CD8-positive, alpha-beta memory T cell (primary cell): Measurements from ENCODE around the gene CES4A. TPM values are rescaled to one million over a fixed set of nuclear protein-coding genes. Genes with fewer than 3 reads are reported as not detected.
"Not testable (repeated sequence)": the region's sequence is repeated elsewhere in the genome, so short reads cannot be mapped to it uniquely, and the experiment has no call there.

Experiments
- CTCF ChIA-PET: fragments of 350-600 bp; sonication (Branson Sonifier 250); formaldehyde crosslinking; loops from one replicate; lab custom pipeline; 2021; ENCODE audit warnings: antibody characterized with exemption; lab: Charles Lee
- POLR2A ChIA-PET: fragments of 350-600 bp; sonication (Branson Sonifier 250); formaldehyde crosslinking; loops from one replicate; lab custom pipeline; 2021; ENCODE audit warnings: antibody characterized with exemption; lab: Charles Lee
- DNase-seq, 5 donors: peaks; one replicate each; pipeline versions ENCODE4 v3.0.0 to v3.0.0-alpha.2; 2020 to 2022; ENCODE audit warnings: mixed read lengths in 1 of 5
- H3K27ac ChIP-seq: one replicate; pipeline ENCODE4 v1.7.0; 2013; ENCODE audit warnings: low read depth, mild to moderate bottlenecking, low read length, moderate library complexity
- H3K27me3 ChIP-seq: 2 replicates; pipeline ENCODE4 v1.7.0; 2013; ENCODE audit warnings: low read length, mild to moderate bottlenecking; ENCODE audit not compliant: insufficient read depth, poor library complexity, severe bottlenecking
- H3K36me3 ChIP-seq: 2 replicates; pipeline ENCODE4 v1.7.0; 2013; ENCODE audit warnings: mild to moderate bottlenecking, low read length, moderate library complexity; ENCODE audit not compliant: insufficient read depth
- H3K4me1 ChIP-seq: 2 replicates; pipeline ENCODE4 v1.7.0; 2013; ENCODE audit warnings: mild to moderate bottlenecking, low read length, moderate library complexity; ENCODE audit not compliant: insufficient read depth
- H3K4me3 ChIP-seq: 2 replicates; pipeline ENCODE4 v1.7.0; 2013; ENCODE audit warnings: mild to moderate bottlenecking, low read length
- H3K9me3 ChIP-seq: 2 replicates; pipeline ENCODE4 v1.7.0; 2013; ENCODE audit warnings: mild to moderate bottlenecking, low read length
- H3K27ac Mint-ChIP-seq, 8 donors: one replicate each; pipeline ENCODE4 v1.8.0; 2020 to 2021; ENCODE audit warnings: mixed read lengths in 8 of 8, mild to moderate bottlenecking in 6 of 8, inconsistent platforms in 3 of 8, moderate library complexity in 3 of 8
- H3K27me3 Mint-ChIP-seq, 2 donors: one replicate each; pipeline ENCODE4 v1.8.0; 2020 to 2021; ENCODE audit warnings: mixed read lengths in 2 of 2, mild to moderate bottlenecking in 1 of 2, moderate library complexity in 1 of 2
- H3K36me3 Mint-ChIP-seq, 3 donors: one replicate each; pipeline ENCODE4 v1.8.0; 2020 to 2021; ENCODE audit warnings: mixed read lengths in 3 of 3, inconsistent platforms in 1 of 3, mild to moderate bottlenecking in 1 of 3
- H3K4me1 Mint-ChIP-seq, 3 donors: one replicate each; pipeline ENCODE4 v1.8.0; 2020 to 2021; ENCODE audit warnings: mixed read lengths in 3 of 3, inconsistent platforms in 1 of 3, mild to moderate bottlenecking in 1 of 3
- H3K4me3 Mint-ChIP-seq, 7 donors: one replicate each; pipeline ENCODE4 v1.8.0; 2020 to 2021; ENCODE audit warnings: mixed read lengths in 7 of 7, mild to moderate bottlenecking in 6 of 7, moderate library complexity in 4 of 7, inconsistent platforms in 2 of 7
- H3K9me3 Mint-ChIP-seq, 5 donors: one replicate each; pipeline ENCODE4 v1.8.0; 2020 to 2022; ENCODE audit warnings: mixed read lengths in 5 of 5, mild to moderate bottlenecking in 3 of 5, moderate library complexity in 2 of 5, inconsistent platforms in 1 of 5
- polyA plus RNA-seq: library from polyadenylated mRNA; unstranded; fragments of 300-500 nt; fragmentation: Illumina TruSeq; gene quantifications from one replicate; pipeline ENCODE4 v1.2.3, GENCODE V29; 2021
- total RNA-seq, 2 experiments: library from RNA; stranded (reverse); gene quantifications; one replicate each; pipeline ENCODE4 v1.2.3, GENCODE V29; 2021

The CES4A gene
- total and polyA plus RNA-seq, 3 experiments from 2014 or later: 1.7 to 5.1 (median 4.2) TPM

DNA sequence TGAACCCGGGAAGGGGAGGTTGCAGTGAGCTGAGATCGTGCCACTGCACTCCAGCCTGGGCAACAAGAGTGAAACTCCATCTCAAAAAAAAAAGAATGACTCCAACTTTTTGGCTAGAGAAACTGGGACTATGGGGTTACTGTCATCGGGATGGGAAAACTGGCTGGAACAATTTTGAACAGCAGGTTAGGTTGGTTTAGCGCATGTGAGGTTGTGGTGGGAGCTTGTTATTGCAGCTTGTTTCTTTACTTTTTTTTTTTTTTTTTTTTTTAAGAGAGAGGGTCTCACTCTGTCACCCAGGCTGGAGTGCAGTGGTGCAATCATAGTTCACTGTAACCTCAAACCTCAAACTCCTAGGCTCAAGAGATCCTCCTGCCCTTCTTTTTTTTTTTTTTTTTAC, 53.1 kb downstream of the CES4A start:
- Mint-ChIP-seq H3K36me3 (peaks cover 0 to 45% (median 12%) of the 10 kb centered on the region in 3 donors), H3K4me1 (peaks cover 24 to 49% (median 46%) of the 10 kb centered on the region in 3 donors), H3K27ac (peak overlapping the region in 2 of 8 donors; percentile 7 to 29)
- H3K9me3 ChIP-seq, H3K27me3 Mint-ChIP-seq, POLR2A ChIA-PET, H3K36me3 ChIP-seq, H3K9me3 Mint-ChIP-seq, H3K4me3 ChIP-seq, H3K4me3 Mint-ChIP-seq, H3K4me1 ChIP-seq, H3K27me3 ChIP-seq, DNase-seq, H3K27ac ChIP-seq: not testable (repeated sequence)
- CTCF ChIA-PET: interaction anchor here (1.4 to 1.6 kb wide), 2 partner anchors 11 kb away, joined by 4 read pairs; no protein-coding TSS in a partner anchor

DNA sequence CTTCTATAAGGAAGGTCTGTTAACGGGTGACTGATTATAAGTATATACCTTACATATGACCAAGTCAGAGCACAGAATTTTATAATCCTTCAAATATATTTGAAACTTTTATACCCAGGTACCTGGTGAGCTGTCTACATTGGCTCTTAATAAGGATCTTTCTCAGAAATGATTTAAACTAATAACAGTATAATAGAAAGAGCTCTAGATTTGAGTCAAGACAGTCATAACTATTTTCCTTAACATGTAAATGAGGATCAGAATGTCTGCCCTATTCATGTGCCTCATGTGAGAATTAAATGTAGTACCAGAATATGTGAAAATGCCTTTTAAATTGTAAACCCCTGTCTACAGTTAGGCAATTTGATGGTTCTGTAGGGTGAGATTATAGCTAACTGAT, 55.0 kb downstream of the CES4A start:
- Mint-ChIP-seq H3K9me3 (no peaks in the 10 kb centered on the region), H3K36me3 (peaks cover 0 to 42% (median 12%) of the 10 kb centered on the region in 3 donors), H3K27ac (peak overlapping the region in 2 of 8 donors; percentile 4 to 46), H3K4me1 (peaks cover 25 to 57% (median 52%) of the 10 kb centered on the region in 3 donors), H3K4me3 (no peak overlapping the region), H3K27me3 (no peaks in the 10 kb centered on the region)
- no peak overlapping the region for H3K4me3 ChIP-seq
- H3K9me3 ChIP-seq: no peaks in the 10 kb centered on the region
- ChIA-PET POLR2A (no interaction called here), CTCF (interaction anchor here (0.7 to 1.7 kb wide), 4 partner anchors 21 to 125 kb away, joined by 3 to 5 read pairs (median 4); no protein-coding TSS in a partner anchor)
- peaks cover 10% of the 10 kb centered on the region for H3K36me3 ChIP-seq
- no peak for DNase-seq
- H3K27me3 ChIP-seq: no peaks in the 10 kb centered on the region
- H3K4me1 ChIP-seq: no peaks in the 10 kb centered on the region
- no peak overlapping the region for H3K27ac ChIP-seq

DNA sequence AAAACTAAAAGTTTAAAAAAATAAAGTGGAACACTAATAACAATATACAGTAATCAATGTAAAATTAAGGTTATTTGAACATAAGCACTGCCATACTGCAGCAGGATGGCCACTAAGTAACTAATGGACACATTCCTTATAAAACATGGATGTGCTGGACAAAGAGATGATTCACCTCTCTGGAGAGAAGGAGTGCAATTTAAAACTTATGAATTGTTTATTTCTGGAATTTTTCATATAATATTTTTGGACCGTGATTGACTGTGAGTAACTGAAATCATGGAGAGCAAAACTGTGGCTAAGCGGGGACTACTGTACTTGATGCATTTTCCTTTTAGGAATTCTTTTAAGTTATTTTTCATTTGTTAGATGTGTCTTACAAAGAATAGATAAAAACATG, 62.4 kb downstream of the CES4A start:
- Mint-ChIP-seq H3K27me3 (no peaks in the 10 kb centered on the region), H3K27ac (peak overlapping the region in 1 of 8 donors; percentile 1), H3K4me1 (peaks cover 34 to 58% (median 50%) of the 10 kb centered on the region in 3 donors), H3K4me3 (no peak overlapping the region), H3K36me3 (peaks cover 0 to 10% (median 5%) of the 10 kb centered on the region in 3 donors), H3K9me3 (no peaks in the 10 kb centered on the region)
- no peaks in the 10 kb centered on the region for H3K36me3 ChIP-seq
- H3K27me3 ChIP-seq: no peaks in the 10 kb centered on the region
- H3K9me3 ChIP-seq: no peaks in the 10 kb centered on the region
- no peak overlapping the region for H3K4me3 ChIP-seq
- CTCF ChIA-PET: no interaction called here
- POLR2A ChIA-PET: no interaction called here
- DNase-seq: no peak
- H3K4me1 ChIP-seq: peaks cover 30% of the 10 kb centered on the region
- H3K27ac ChIP-seq: no peak overlapping the region

DNA sequence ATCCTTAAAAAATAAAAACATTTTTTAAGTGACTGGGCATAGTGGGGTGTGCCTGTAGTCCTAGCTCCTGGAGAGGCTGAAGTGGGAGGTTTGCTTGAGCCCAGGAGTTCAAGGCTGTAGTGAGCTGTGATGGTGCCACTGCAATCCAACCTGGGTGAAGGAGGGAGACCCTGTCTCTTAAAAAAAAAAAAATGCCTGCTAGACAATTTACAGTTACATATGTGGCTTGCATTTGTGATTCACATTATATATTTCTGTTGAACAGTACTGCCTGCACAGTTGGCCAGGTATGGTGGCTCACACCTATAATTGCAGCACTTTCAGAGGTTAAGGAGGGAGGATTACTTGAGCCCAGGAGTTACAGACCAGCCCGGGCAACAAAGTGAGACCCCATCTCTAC, 64.0 kb downstream of the CES4A start:
- CTCF ChIA-PET: interaction anchor here (1.0 to 1.6 kb wide), 4 partner anchors 8 to 103 kb away, joined by 3 to 4 read pairs (median 4); no protein-coding TSS in a partner anchor
- Mint-ChIP-seq H3K4me3 (peak overlapping the region; percentile 66 to 81 (median 76)), H3K27ac (peak overlapping the region; percentile 59 to 93 (median 88))

DNA sequence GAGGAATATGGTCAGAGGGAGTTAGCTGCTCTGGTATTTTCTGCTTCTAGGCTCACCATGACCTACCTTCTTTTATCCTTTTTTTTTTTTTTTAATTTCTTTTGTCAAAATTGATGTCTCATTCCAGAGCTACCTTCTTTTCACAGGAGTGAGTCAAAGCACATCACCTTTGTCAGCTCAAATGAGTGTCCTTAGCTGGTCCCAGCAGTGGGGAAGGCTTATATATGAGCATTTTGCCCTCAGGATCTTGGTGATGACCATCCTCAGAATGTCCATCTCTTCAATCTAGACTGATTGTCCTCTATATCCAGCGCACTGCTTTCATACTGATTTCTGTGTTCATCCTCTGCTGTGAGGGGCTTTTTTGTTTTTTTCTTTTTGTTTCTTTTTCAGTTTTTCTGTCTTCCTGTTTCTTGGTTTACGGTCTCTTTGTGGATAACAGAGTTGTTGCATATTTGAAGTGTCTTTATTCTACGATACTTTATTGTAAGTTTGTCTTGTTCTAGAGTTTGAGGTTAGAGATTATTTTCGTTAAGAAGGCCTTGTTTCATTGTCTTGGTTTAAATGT, 65.5 kb downstream of the CES4A start:
- no peaks in the 10 kb centered on the region for H3K9me3 Mint-ChIP-seq
- CTCF ChIA-PET: interaction anchor here (1.0 to 2.0 kb wide), 4 partner anchors 16 to 101 kb away, joined by 3 to 6 read pairs (median 4); no protein-coding TSS in a partner anchor
- H3K4me3 ChIP-seq: peak overlapping the region; percentile 33
- H3K27ac ChIP-seq: peak overlapping the region; percentile 36
- peak in 2 of 5 donors; percentile 21 to 45 for DNase-seq
- peaks cover 38 to 66% (median 62%) of the 10 kb centered on the region in 3 donors for H3K4me1 Mint-ChIP-seq
- H3K36me3 ChIP-seq: no peaks in the 10 kb centered on the region
- H3K27me3 ChIP-seq: no peaks in the 10 kb centered on the region
- H3K4me1 ChIP-seq: peaks cover 40% of the 10 kb centered on the region
- H3K27me3 Mint-ChIP-seq: no peaks in the 10 kb centered on the region
- H3K27ac Mint-ChIP-seq: peak overlapping the region; percentile 75 to 98 (median 89)
- H3K9me3 ChIP-seq: no peaks in the 10 kb centered on the region
- POLR2A ChIA-PET: interaction anchor here (0.6 to 0.9 kb wide), 5 partner anchors 24 to 385 kb away, joined by 3 to 5 read pairs (median 3); no protein-coding TSS in a partner anchor
- H3K36me3 Mint-ChIP-seq: peaks cover 0 to 5% (median 0%) of the 10 kb centered on the region in 3 donors
- peak overlapping the region; percentile 66 to 81 (median 77) for H3K4me3 Mint-ChIP-seq

More for the DNA sequence above, 64.0 kb downstream of the CES4A start:
- Histone ChIP-seq H3K9me3 (no peaks in the 10 kb centered on the region), H3K4me1 (peaks cover 36% of the 10 kb centered on the region), H3K36me3 (no peaks in the 10 kb centered on the region), H3K4me3 (no peak overlapping the region), H3K27me3 (no peaks in the 10 kb centered on the region), H3K27ac (no peak overlapping the region)
- Mint-ChIP-seq H3K9me3 (no peaks in the 10 kb centered on the region), H3K4me1 (peaks cover 35 to 56% (median 52%) of the 10 kb centered on the region in 3 donors), H3K27me3 (no peaks in the 10 kb centered on the region), H3K36me3 (peaks cover 0 to 5% (median 0%) of the 10 kb centered on the region in 3 donors)
- no peak for DNase-seq
- POLR2A ChIA-PET: no interaction called here

DNA sequence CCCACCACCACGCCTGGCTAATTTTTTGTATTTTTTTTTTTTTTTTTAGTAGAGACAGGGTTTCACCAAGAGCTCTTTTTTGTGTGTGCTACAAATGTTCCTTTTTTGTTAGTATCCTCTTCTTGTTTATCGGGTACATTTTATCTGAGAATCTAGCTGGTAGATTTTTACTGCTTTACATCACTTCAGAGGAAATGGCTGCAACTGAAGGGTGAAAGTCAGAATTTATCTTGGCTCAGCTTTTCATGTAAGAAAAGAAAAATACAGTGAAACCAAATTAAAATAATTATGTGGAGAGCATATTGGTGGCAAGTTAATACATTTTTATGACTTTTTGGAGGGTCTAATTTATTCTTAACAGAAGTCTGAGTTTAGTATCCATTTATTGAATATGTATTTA, 66.5 kb downstream of the CES4A start:
- no peaks in the 10 kb centered on the region for H3K9me3 Mint-ChIP-seq
- H3K27me3 Mint-ChIP-seq: no peaks in the 10 kb centered on the region
- H3K4me3 Mint-ChIP-seq: peak overlapping the region; percentile 65 to 79 (median 75)

DNA sequence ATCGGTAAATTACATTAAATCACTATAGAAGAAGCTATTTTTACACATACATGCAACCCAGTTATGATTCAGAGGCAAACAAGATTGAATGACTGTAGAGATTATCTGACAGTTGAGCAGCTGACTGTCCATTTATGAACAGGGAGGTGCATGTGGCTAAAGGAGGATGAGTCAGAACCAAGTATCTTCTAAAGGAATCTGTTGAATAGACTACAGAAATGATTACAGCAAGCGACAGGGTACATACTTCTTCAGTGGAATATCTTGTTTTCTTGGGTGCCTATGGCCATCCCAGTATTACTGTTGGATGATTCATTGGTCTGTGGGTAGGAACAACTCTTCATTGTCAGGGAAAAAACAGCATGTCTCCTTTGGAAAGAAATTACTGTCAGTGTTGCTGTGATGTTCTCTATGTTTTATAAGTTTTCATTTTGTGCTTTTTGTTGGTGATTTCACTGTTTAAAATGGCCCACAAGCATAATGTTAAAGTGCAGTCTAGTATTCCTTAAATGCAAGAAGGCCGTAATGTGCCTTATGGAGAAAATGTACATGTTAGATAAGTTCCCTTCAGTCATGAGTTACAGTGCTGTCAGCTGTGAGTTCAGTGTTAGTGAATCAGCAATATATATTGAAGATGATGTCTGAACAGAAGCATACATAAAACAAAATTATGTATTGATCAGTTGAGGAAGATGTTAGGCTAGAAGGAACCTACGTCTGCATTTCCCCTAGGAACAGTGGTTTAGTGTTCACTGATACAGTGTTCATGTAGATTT, 67.5 kb downstream of the CES4A start:
- ChIA-PET POLR2A (no interaction called here), CTCF (interaction anchor here (1.4 kb wide), 1 partner anchor 29 kb away, joined by 3 read pairs; no protein-coding TSS in a partner anchor)
- Mint-ChIP-seq H3K27ac (peak overlapping the region in 7 of 8 donors; percentile 16 to 80 (median 64)), H3K36me3 (peaks cover 0 to 14% (median 2%) of the 10 kb centered on the region in 3 donors), H3K9me3 (no peaks in the 10 kb centered on the region), H3K27me3 (no peaks in the 10 kb centered on the region), H3K4me1 (peaks cover 45 to 82% (median 73%) of the 10 kb centered on the region in 3 donors), H3K4me3 (peak overlapping the region in 1 of 7 donors; percentile 48)
- no peaks in the 10 kb centered on the region for H3K27me3 ChIP-seq
- peaks cover 40% of the 10 kb centered on the region for H3K4me1 ChIP-seq
- H3K36me3 ChIP-seq: peaks cover 7% of the 10 kb centered on the region
- H3K4me3 ChIP-seq: no peak overlapping the region
- DNase-seq: no peak
- no peak overlapping the region for H3K27ac ChIP-seq
- H3K9me3 ChIP-seq: no peaks in the 10 kb centered on the region

More for the DNA sequence above, 66.5 kb downstream of the CES4A start:
- POLR2A ChIA-PET: no interaction called here
- peaks cover 40% of the 10 kb centered on the region for H3K4me1 ChIP-seq
- H3K27me3 ChIP-seq: no peaks in the 10 kb centered on the region
- CTCF ChIA-PET: interaction anchor here (1.4 to 2.0 kb wide), 2 partner anchors 28 to 100 kb away, joined by 3 to 6 read pairs; no protein-coding TSS in a partner anchor
- H3K9me3 ChIP-seq: no peaks in the 10 kb centered on the region
- H3K4me3 ChIP-seq: no peak overlapping the region
- peak overlapping the region in 6 of 8 donors; percentile 70 to 93 (median 90) for H3K27ac Mint-ChIP-seq
- no peak overlapping the region for H3K27ac ChIP-seq
- peaks cover 5% of the 10 kb centered on the region for H3K36me3 ChIP-seq
- no peak for DNase-seq
- peaks cover 0 to 7% (median 0%) of the 10 kb centered on the region in 3 donors for H3K36me3 Mint-ChIP-seq
- H3K4me1 Mint-ChIP-seq: peaks cover 45 to 76% (median 65%) of the 10 kb centered on the region in 3 donors
